Measurements from ENCODE around the gene CKS1B.
A peak's percentile ranks its signal among the peaks of the same experiment; 100 is the strongest.

CKS1B gene

DNA sequence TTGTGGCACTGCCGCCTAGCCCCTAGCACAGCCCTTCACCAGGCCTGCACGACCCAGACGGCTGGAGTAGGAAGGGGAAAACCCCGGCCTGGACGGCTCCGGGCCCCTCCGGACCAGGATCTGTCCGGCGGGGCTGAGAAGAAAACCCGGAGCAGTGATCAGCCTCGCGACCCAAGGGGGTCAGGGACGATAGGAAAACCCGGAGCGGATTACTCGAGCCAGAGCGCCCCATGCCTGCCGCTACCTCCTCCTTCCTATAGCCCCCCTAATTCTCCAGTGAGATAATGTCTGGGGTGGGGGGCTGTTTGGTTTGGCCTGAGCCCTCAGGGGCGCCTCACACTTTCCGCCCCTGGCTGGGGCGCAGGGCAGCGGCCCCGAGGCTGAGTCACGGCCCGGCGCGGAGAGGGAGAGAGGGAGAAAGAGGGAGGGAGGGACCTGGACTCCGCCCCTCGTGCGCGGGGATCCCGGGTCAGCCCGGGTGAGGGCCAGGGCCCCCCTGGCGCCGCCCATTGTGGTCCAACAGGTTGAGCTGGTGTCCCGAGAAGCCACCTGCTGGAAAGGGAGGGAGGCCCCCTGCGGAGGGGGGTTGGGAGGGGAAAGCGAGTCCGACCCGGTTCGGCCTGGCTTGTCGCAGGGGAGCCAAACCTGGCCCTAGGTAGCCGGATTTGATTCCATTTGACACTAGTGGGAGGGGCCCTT is 26.4 kb downstream of the CKS1B start:
- Histone ChIP-seq H3K4me3 (ENCODE audit: insufficient read depth in 1 of 2, low read depth in 1 of 2, low read length in 2 of 2) (peak overlapping the region; percentile 74 to 87), H2BK15ac (ENCODE audit: low read depth, poor library complexity, severe bottlenecking) (peak overlapping the region; percentile 92), H3K18ac (ENCODE audit: low read depth in 1 of 2, low read length in 2 of 2) (peak overlapping the region; percentile 91 to 98), H3K4me2 (ENCODE audit: low read length, poor library complexity, severe bottlenecking) (peak overlapping the region; percentile 93), H3K23ac (ENCODE audit: low read length in 2 of 2) (peak overlapping the region in 1 of 2 experiments; percentile 36), H3K9me3 (ENCODE audit: control insufficient read depth, low read length) (no peaks in the 10 kb centered on the region), H3K79me1 (replicated peaks; ENCODE audit: low read length, poor library complexity, severe bottlenecking) (peaks cover 8% of the 10 kb centered on the region), H3K27ac (ENCODE audit: low read length, poor library complexity, severe bottlenecking) (peak overlapping the region; percentile 97), H2AK5ac (ENCODE audit: low read length, severe bottlenecking) (peak overlapping the region; percentile 53), H2BK12ac (ENCODE audit: low read length in 2 of 2) (peak overlapping the region; percentile 19 to 94), H2AFZ (ENCODE audit: low read depth, low read length) (no peak overlapping the region), H3K4ac (ENCODE audit: low read depth in 1 of 2, low read length in 2 of 2) (peak overlapping the region; percentile 89 to 91), H2BK5ac (ENCODE audit: low read depth, low read length, poor library complexity, severe bottlenecking) (peak overlapping the region; percentile 84), H3K27me3 (ENCODE audit: control insufficient read depth in 1 of 2, insufficient read depth in 1 of 2, low read length in 2 of 2) (no peaks in the 10 kb centered on the region), H3K9ac (ENCODE audit: low read length) (peak overlapping the region; percentile 88), H3K4me1 (ENCODE audit: control insufficient read depth, insufficient read depth, low read depth, low read length) (peaks cover 35% of the 10 kb centered on the region), H3K36me3 (ENCODE audit: control insufficient read depth in 1 of 2, insufficient read depth in 2 of 2, low read depth in 1 of 2, low read length in 2 of 2) (peaks cover 0 to 4% of the 10 kb centered on the region in 2 experiments), H4K8ac (ENCODE audit: low read length) (peak overlapping the region; percentile 94), H4K91ac (ENCODE audit: low read length) (peak overlapping the region; percentile 95), H3K14ac (ENCODE audit: low read length in 2 of 2) (peak overlapping the region in 1 of 2 experiments; percentile 68), H2BK120ac (ENCODE audit: low read depth, low read length) (peak overlapping the region; percentile 23)
- peak; percentile 94 for DNase-seq
- WGBS = 0% methylated on average over 25 of the region's 43 CpGs

DNA sequence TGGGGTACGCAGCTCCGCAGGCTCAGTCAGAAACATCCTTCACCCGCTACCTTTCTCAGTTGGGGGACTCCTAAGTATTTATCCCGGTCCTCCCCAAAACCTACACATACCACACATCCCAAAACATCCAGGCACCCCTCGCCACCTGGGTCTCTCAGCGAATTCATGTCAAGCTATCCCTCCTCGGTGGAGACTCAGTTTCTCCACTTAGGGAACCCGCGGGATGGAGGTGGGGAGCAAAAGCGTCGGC is 26.9 kb downstream of the CKS1B start:
- H2AFZ ChIP-seq (ENCODE audit: low read depth, low read length) = no peak overlapping the region
- peak overlapping the region; percentile 74 to 87 for H3K4me3 ChIP-seq (ENCODE audit: insufficient read depth in 1 of 2, low read depth in 1 of 2, low read length in 2 of 2)
- H3K4ac ChIP-seq (ENCODE audit: low read depth in 1 of 2, low read length in 2 of 2) = peak overlapping the region in 1 of 2 experiments; percentile 89
- H2BK5ac ChIP-seq (ENCODE audit: low read depth, low read length, poor library complexity, severe bottlenecking) = peak overlapping the region; percentile 92
- H3K14ac ChIP-seq (ENCODE audit: low read length in 2 of 2) = peak overlapping the region in 1 of 2 experiments; percentile 68
- peak overlapping the region; percentile 72 to 94 for H2BK12ac ChIP-seq (ENCODE audit: low read length in 2 of 2)
- peaks cover 8% of the 10 kb centered on the region for H3K79me1 ChIP-seq (replicated peaks; ENCODE audit: low read length, poor library complexity, severe bottlenecking)
- peak overlapping the region in 1 of 2 experiments; percentile 36 for H3K23ac ChIP-seq (ENCODE audit: low read length in 2 of 2)
- H3K4me1 ChIP-seq (ENCODE audit: control insufficient read depth, insufficient read depth, low read depth, low read length) = peaks cover 36% of the 10 kb centered on the region
- 0% methylated on average over 11 of the region's 11 CpGs for WGBS
- peak overlapping the region; percentile 53 for H2AK5ac ChIP-seq (ENCODE audit: low read length, severe bottlenecking)
- H3K9ac ChIP-seq (ENCODE audit: low read length) = peak overlapping the region; percentile 88
- H3K27ac ChIP-seq (ENCODE audit: low read length, poor library complexity, severe bottlenecking) = peak overlapping the region; percentile 93
- peak overlapping the region; percentile 93 for H3K4me2 ChIP-seq (ENCODE audit: low read length, poor library complexity, severe bottlenecking)
- peak overlapping the region; percentile 88 to 98 for H3K18ac ChIP-seq (ENCODE audit: low read depth in 1 of 2, low read length in 2 of 2)
- no peaks in the 10 kb centered on the region for H3K27me3 ChIP-seq (ENCODE audit: control insufficient read depth in 1 of 2, insufficient read depth in 1 of 2, low read length in 2 of 2)
- peaks cover 0 to 8% of the 10 kb centered on the region in 2 experiments for H3K36me3 ChIP-seq (ENCODE audit: control insufficient read depth in 1 of 2, insufficient read depth in 2 of 2, low read depth in 1 of 2, low read length in 2 of 2)
- no peaks in the 10 kb centered on the region for H3K9me3 ChIP-seq (ENCODE audit: control insufficient read depth, low read length)
- peak overlapping the region; percentile 77 for H2BK120ac ChIP-seq (ENCODE audit: low read depth, low read length)
- H4K91ac ChIP-seq (ENCODE audit: low read length) = peak overlapping the region; percentile 85
- DNase-seq = no peak
- H4K8ac ChIP-seq (ENCODE audit: low read length) = peak overlapping the region; percentile 87
- peak overlapping the region; percentile 92 for H2BK15ac ChIP-seq (ENCODE audit: low read depth, poor library complexity, severe bottlenecking)

DNA sequence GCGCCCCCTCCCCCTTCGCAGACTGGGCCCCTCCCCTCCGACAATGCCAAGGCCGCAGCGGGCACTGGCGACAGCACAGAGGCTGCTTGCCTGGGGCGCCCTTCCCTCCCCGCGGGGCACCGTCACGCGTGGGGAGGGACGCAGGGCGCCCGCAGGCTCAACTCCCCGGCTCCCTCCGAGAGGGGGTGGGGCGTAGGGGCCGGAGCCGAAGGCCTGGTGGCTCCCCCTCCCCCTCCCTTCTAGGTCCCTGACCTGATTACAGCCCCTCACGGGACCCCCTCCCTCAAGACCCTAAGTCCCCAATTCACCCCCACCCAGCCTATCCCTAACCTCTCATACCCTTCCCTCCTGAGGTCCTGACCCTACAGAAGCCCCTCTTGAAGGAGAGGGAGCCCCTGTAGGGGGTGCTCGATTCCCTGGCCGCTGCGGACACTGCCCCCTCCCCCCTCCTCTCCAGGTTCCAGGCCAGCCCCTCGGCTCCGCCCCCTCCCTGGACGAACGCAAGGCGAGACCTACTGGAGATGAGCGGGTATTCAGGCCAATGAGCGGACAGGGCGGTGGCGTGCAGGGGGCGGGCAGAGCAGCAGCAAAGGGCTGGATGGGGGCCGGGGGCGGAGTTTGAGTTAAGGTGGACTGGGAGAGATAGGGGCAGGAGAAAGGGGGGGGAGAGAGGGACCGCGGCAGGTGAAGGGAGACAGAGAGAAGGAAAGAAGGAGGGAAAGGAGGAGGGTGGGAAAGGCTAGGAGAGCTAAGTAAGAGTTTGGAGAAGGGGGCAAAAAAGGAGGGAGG is 27.4 kb downstream of the CKS1B start:
- H3K18ac ChIP-seq (ENCODE audit: low read depth in 1 of 2, low read length in 2 of 2) = peak overlapping the region; percentile 88 to 98
- H2BK5ac ChIP-seq (ENCODE audit: low read depth, low read length, poor library complexity, severe bottlenecking) = peak overlapping the region; percentile 92
- peak overlapping the region; percentile 87 for H2BK15ac ChIP-seq (ENCODE audit: low read depth, poor library complexity, severe bottlenecking)
- H3K14ac ChIP-seq (ENCODE audit: low read length in 2 of 2) = peak overlapping the region in 1 of 2 experiments; percentile 76
- peak; percentile 99 for DNase-seq
- no peak overlapping the region for H2AFZ ChIP-seq (ENCODE audit: low read depth, low read length)
- H3K27me3 ChIP-seq (ENCODE audit: control insufficient read depth in 1 of 2, insufficient read depth in 1 of 2, low read length in 2 of 2) = no peaks in the 10 kb centered on the region
- peak overlapping the region; percentile 94 for H4K8ac ChIP-seq (ENCODE audit: low read length)
- no peaks in the 10 kb centered on the region for H3K9me3 ChIP-seq (ENCODE audit: control insufficient read depth, low read length)
- peak overlapping the region; percentile 85 for H4K91ac ChIP-seq (ENCODE audit: low read length)
- H3K9ac ChIP-seq (ENCODE audit: low read length) = peak overlapping the region; percentile 88
- peak overlapping the region; percentile 72 to 94 for H2BK12ac ChIP-seq (ENCODE audit: low read length in 2 of 2)
- H3K27ac ChIP-seq (ENCODE audit: low read length, poor library complexity, severe bottlenecking) = peak overlapping the region; percentile 93
- no peak overlapping the region for H3K23ac ChIP-seq (ENCODE audit: low read length in 2 of 2)
- peak overlapping the region; percentile 93 for H3K4me2 ChIP-seq (ENCODE audit: low read length, poor library complexity, severe bottlenecking)
- peaks cover 36% of the 10 kb centered on the region for H3K4me1 ChIP-seq (ENCODE audit: control insufficient read depth, insufficient read depth, low read depth, low read length)
- peak overlapping the region; percentile 74 to 87 for H3K4me3 ChIP-seq (ENCODE audit: insufficient read depth in 1 of 2, low read depth in 1 of 2, low read length in 2 of 2)
- peak overlapping the region; percentile 77 for H2BK120ac ChIP-seq (ENCODE audit: low read depth, low read length)
- H3K36me3 ChIP-seq (ENCODE audit: control insufficient read depth in 1 of 2, insufficient read depth in 2 of 2, low read depth in 1 of 2, low read length in 2 of 2) = peaks cover 2 to 13% of the 10 kb centered on the region in 2 experiments
- H2AK5ac ChIP-seq (ENCODE audit: low read length, severe bottlenecking) = peak overlapping the region; percentile 53
- H3K4ac ChIP-seq (ENCODE audit: low read depth in 1 of 2, low read length in 2 of 2) = peak overlapping the region in 1 of 2 experiments; percentile 89
- under 1% methylated on average over 36 of the region's 38 CpGs for WGBS
- peaks cover 10% of the 10 kb centered on the region for H3K79me1 ChIP-seq (replicated peaks; ENCODE audit: low read length, poor library complexity, severe bottlenecking)
